Activated T-cell treated with anti-CD3 and anti-CD28 coated beads for 1 hour (primary cell): ENCODE measurements around the gene SH3GL2.

ENCODE experiments used
- DNase-seq: peaks from one replicate; pipeline ENCODE4 v3.0.0-alpha.2; 2020; ENCODE audit warnings: low read depth

The SH3GL2 gene

GRCh38 chr9:17578911-17579793 lies at the start of gene SH3GL2:
Gene SH3GL2 (plus strand): TSS chr9:17579066.
- DNase-seq, result no peak

DNA sequence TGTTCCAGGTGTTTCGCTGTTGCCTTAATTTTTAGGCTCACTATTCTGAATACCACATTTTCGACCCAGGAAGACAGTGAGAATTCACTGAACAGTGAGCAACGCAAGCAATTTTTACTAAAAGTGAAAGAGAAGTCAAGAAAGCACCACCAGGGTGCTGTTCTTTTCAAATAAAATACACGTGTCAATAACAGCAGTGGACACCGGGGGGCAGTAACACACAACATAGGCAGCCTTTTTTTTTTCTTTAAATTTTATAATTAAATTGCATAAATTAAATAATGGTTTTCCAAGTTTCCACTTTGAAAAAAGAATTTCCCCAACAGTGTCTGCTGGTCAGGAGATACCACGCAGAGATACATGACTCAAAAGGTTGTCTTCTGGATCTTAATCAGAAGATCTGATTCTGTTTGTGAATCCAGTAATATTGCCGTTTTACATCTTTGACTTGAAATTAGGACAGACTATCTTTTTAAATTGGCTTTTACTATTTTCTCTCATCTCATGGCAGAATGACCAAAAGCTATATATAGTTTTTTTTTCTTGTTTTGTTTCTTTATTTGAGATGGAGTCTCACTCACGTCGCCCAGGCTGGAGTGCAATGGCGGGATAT lies 47.1 kb upstream of the SH3GL2 start:
- DNase-seq, result no peak

- no peak for DNase-seq
Measured at GRCh38 chr9:17532461-17532860, 46.4 kb upstream of the SH3GL2 start.

- DNase-seq, result no peak
Measured at GRCh38 chr9:17535176-17535575, 43.7 kb upstream of the SH3GL2 start.

DNA sequence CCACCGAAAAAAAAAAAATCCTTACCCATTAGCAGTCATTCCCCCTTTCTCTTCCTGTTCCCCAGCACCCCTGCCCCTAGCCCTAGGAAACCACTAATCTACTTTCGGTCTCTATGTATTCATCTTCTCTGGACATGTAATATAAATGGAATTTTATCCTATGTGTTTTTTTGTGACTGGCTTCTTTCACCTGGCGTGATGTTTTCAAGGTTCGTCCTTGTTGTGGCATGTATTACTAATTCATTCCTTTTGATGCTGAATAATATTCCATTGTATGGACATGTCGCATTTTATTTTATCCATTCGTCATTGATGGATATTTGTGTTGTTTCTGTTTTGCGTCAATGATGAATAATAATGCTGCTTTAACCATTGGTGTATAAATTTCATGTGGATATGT lies 42.8 kb upstream of the SH3GL2 start:
- DNase-seq, result no peak

- DNase-seq, result no peak
Measured at GRCh38 chr9:17551023-17551422, 27.8 kb upstream of the SH3GL2 start.

GRCh38 chr9:17555362-17556054 lies 23.4 kb upstream of the SH3GL2 start:
- no peak for DNase-seq

- DNase-seq, result no peak
Measured at GRCh38 chr9:17556255-17556654, 22.6 kb upstream of the SH3GL2 start.

DNA sequence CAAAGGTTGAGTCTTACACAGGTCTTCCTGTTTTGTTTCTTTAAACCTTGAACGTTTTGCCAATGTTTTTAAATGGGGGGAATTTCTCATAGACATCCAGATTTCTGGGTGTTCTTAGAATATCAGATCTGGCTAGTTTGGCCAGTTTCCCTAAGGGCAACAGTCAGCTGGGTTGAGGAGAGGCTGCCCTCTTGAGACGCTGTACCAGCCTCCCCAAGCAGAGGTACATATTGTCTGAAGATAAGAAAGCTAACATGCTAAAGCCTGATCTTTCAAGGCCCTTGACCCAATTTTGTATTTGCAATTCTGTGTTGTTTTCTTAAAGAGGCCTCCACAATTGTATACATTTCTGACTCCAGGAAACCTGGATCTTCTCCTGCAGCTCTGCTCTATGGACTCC lies 21.9 kb upstream of the SH3GL2 start:
- DNase-seq, result no peak

DNA sequence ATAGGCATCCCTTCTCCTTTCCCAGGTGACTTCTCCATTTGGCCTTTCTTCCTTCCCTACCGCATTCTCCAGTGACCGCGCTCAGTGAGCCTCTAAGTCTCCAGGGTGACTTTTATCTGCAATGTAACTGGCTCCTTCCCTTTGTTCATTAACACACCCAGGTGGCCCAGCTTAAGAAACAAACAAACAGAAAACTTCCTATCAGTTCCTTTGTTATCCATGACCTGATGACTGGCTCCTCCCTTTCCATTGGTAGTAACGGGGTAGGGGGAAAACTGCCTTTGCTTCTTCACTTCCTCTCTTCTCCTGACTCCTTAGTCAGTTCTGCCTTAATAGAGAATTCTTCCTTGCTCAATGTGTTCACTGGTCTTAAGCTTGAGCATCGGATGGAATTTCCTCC lies 7.0 kb upstream of the SH3GL2 start:
- no peak for DNase-seq

DNA sequence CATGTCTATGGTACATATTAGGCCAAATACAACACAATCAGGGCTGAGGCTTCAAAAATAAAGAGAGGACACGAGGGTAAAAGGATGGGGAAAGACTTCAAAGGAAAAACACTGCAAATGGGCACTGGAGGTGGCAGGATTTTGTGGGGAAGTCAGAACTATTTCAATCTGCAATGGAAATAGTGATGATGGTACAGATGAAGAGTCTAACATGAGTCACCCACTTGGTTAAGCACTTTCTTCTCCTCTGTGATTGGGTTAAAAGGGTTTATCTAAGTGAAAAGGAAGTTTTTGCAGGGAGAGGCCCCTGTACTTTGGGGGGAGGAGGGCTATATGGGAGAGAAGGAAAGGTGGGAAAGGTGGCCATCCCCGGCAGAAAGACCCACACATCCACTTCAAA lies 4.5 kb upstream of the SH3GL2 start:
- DNase-seq, result no peak

DNA sequence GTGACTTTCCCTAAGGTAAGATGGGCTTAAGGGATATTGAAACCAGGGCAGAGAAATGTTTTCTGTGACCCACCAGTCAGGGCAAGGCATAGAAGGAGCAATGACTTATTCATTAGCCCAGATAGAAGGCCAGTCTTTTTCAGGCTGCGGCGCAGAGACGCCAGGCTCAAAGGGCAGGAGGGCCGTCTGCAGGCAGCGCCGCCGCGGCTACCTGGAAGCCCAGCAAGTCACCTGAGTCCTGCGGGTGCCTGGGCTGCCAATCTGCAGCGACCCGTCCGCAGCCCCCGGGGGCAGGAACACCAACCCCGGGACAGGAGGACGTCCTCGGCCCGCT lies 322 bp upstream of the SH3GL2 start:
- DNase-seq, result no peak

- no peak for DNase-seq
Measured at GRCh38 chr9:17580119-17580518, 1.3 kb downstream of the SH3GL2 start.

DNA sequence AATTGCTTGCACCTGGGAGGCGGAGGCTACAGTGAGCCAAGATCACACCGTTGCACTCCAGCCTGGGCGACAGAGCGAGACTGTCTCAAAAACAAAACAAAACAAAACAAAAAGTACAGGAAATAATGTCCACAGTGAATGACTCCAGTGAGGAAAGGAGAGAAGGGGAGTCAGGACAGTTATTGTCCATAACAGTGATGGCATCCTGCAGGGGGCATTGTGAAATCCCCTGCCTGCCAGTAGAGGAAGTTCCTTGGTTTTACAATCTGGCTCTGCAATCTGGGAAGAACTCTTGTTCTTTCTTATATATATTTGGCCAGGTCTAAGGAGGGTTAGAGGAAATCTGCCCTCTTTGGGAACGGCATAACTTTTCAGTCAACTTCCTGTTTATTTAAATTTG lies 8.2 kb downstream of the SH3GL2 start:
- no peak for DNase-seq

DNA sequence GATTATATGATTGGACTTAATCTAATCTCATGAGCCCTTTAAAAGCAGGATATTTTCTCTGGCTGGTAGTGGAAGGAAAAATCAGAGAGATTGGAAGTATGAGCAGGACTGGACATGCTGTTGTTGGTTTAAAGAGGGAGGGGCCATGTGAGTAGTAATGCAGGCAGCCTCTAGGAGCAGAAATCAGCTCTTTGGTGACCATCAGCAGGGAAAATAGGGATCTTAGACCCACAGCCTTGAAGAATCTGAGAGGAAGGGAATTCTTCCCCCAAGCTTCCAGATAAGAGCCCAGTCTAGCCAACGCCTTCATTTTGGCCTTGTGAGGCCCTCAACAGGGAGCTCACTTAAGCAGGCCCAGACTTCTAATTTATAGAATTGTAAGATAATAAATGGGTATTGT lies 9.5 kb downstream of the SH3GL2 start:
- DNase-seq, result no peak

DNA sequence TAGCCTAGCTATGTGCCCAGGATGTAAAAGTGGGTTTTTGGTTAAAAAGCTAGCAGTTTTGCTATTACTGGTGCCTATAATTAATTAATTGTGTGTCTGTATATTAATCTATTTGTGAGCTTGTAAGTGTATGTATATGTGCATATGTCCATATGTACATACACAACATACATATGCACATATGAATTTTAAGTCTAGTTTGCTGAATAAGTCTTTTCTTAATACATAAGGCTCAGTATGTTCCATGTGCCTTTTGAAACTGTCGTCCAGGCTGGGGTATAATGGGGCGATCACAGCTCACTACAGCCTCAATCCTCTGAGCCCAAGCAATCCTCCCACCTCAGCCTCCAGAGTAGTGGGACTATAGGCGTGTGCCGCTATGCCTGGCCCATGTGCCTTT lies 10.1 kb downstream of the SH3GL2 start:
- no peak for DNase-seq

DNA sequence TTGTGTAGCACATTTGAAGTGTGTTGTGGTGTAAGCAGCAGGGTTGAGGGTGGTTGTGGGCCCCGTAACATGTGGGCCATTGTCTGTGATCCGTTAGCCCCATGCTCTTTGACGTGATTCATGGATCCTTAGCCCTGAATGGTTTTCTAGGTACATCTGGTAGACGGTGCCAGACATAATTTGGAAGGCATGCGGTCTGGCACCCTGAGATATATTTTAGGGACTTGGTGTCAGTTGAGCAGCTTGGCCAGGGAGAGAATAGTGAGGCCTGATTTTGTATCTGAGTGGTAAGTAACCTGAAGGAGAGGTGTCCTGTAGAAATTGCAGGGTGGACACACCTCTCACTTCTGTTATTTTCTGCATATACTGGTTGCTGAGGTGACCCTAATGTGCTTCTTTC lies 10.9 kb downstream of the SH3GL2 start:
- DNase-seq, result no peak

DNA sequence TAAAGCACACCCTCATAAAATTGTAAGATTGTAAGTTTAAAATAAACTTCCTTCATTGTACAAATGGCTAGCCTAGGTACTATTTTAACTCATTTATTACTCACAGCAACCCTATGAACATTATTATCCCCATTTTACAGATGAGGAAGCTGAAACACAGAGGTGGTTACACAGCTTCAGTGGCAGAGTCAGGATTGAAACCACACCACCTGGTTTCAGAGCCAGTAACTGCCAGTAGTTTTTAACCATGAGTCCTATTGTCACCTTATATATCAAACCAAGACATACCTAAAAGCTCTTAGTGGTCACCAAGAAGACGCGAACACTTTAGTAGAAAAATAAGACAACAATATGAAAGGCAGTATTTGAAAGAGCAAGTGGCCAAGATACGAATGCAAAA lies 16.1 kb downstream of the SH3GL2 start:
- no peak for DNase-seq

- DNase-seq, result no peak
Measured at GRCh38 chr9:17597977-17598376, 19.1 kb downstream of the SH3GL2 start.

GRCh38 chr9:17600962-17601593 lies 22.2 kb downstream of the SH3GL2 start:
- no peak for DNase-seq

DNA sequence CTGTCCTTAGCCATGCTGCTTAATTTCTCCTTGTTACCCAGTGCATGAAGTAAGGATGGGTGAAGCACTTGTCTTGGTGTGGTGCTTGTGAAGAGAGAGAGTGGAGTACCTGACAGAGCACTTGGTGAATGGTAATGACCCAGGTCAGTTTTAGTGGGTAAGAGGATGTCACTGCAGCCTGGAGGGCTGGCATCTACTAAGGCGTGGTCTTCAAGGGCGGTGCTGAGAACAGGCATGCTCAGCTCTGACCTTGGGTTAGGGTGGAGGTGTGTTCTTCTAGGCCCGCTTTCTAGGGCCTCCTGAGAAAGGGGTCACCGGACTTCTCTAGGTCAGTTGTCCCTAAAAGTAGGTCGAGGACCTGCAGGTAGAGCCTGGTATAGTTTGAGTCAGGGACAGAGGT lies 25.7 kb downstream of the SH3GL2 start:
- DNase-seq, result no peak

DNA sequence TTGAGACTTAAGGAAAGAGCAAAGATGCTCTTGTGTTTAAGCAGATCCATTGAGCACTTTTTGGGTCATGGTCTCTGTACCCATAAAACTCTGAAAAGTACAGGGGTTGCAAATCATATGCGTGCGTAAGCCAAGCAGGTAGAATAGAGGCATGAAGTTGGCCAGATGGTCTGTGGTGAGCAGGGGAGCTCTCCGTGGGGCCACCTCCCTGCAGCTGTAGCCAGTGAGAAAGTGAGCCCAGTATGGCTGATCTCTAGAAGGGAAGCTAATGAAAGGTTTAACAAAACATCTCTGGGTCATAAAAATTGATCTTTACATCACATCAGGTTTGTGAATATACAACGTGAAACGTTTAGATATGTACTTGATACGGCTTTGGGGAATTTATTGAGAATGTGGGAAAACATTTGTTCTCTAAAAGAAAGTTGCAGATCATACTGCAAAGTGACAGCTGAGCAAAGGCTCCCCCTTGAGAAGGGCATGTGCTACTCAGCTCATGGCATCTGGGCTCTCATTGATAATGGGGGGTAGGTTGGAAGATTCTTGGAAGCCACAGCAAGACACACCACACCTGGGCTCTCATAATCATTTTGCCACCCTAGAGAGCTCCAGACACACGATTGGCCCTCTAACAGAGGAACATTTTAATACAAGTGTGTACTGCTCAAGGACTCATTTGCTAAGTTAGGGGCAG lies 30.6 kb downstream of the SH3GL2 start:
- DNase-seq, result no peak
